ENCODE data around the gene PMF1.

The PMF1 gene

DNA sequence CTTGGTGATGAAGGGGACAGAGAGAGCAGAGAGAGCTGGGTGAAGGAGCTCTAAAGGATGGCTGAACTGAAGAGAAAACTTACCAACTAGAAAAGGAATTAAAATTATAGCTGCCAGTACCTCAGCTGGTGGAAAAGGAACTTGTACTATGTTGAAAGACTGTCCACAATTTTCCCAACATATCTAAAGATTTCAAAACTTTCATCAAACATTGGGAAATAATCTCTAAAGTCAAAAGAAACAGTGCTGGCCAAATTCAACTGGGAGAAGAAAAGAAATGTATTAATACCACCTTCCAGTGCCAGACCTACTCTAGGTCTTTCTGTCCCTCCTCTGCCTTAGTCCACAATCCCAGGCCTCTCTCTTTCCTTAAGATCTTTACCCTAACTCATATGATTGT lies 63.7 kb downstream of the PMF1 start:
- no peak for FAIRE-seq

- no peak for FAIRE-seq
Observed at GRCh38 chr1:156276966-156277381, 64.2 kb downstream of the PMF1 start.

GRCh38 chr1:156279837-156280236 lies 67.0 kb downstream of the PMF1 start:
- no peak for FAIRE-seq

GRCh38 chr1:156281281-156281680 lies 68.5 kb downstream of the PMF1 start:
- FAIRE-seq, result no peak

- no peak for FAIRE-seq
Observed at GRCh38 chr1:156281693-156282478, 69.1 kb downstream of the PMF1 start.

GRCh38 chr1:156282479-156283222 lies 69.8 kb downstream of the PMF1 start, which contains the start of gene SMG5:
SMG5 (minus strand) TSS chr1:156282825; CDS start chr1:156282680, 145 bp downstream.
- FAIRE-seq, result peak; percentile 84

- FAIRE-seq, result no peak
Observed at GRCh38 chr1:156283521-156283920, 70.7 kb downstream of the PMF1 start.

DNA sequence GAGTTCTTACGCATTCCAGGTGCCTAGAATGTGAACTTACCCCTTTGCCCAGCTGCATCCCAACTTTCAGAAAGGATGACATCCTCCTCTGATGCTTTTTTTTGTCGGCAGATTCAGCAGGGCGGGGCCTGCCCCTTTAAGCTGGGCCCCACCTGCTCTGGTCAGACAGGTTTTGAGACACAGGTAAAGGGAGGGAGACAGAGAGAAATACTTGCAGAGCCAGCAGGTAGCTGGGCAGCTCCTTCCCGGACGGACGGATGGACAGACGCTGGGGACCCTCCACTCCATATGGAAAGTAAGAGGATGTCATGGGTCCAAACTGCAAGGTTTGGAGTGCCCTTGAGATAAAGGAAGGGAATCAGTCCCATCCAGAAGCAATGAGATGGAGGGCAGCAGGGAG lies 71.3 kb downstream of the PMF1 start, which contains the start of gene TMEM79:
TSS of gene TMEM79 (plus strand) at position 214 of the 400 bp plus-strand sequence. CDS start 902 bp downstream, outside the sequence.
- FAIRE-seq, result no peak

DNA sequence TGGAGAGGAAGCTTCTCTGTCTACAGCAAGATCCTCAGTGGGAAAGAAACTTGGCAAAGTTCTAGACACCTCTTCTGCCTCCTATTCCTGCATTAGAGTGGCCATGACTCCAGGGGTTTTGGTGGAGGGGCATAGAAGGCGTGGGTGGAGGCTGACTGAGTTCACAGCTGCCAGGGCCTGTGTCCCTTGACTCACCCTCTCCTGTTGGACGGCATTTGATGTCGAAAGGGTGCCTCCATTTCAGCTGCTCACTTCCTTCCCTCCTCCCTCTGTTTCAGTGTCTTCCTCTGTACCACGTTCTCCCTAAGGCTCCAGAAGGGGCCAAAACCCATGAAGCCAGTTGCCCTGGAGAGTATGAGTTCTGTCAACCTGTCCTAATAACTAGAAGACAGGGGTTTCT lies 72.0 kb downstream of the PMF1 start:
- FAIRE-seq, result no peak

- FAIRE-seq, result no peak
Observed at GRCh38 chr1:156285437-156285836, 72.6 kb downstream of the PMF1 start.

GRCh38 chr1:156286061-156286460 lies 73.3 kb downstream of the PMF1 start:
- no peak for FAIRE-seq

All from A204.1 (cell line).